Measurements from ENCODE around the gene TSPAN3.

TSPAN3 gene

GRCh38 chr15:77010857-77011256 lies 60.1 kb downstream of the TSPAN3 start:
- Histone ChIP-seq H3K4me2 (ENCODE audit: low read length) (no peak overlapping the region), H3K27me3 (ENCODE audit: control insufficient read depth, low read length) (no peaks in the 10 kb centered on the region), H3K4me1 (ENCODE audit: control insufficient read depth, low read length) (peaks cover 4% of the 10 kb centered on the region; the same call in 1 of the 2 replicates), H3K9me2 (replicated peaks; ENCODE audit: control insufficient read depth, low read length) (no peaks in the 10 kb centered on the region), H3F3A (ENCODE audit: control insufficient read depth, insufficient read depth) (no peaks in the 10 kb centered on the region), H3K4me3 (ENCODE audit: low read length) (no peak overlapping the region), H3K36me3 (ENCODE audit: control insufficient read depth, low read length) (no peaks in the 10 kb centered on the region), H3K27ac (ENCODE audit: low read depth, low read length) (no peak overlapping the region), H3K9me3 (ENCODE audit: control insufficient read depth, insufficient read depth, low read length) (no peaks in the 10 kb centered on the region), H3K79me2 (ENCODE audit: control insufficient read depth, low read length) (no peaks in the 10 kb centered on the region), H4K20me1 (ENCODE audit: control insufficient read depth, insufficient read depth, low read depth, low read length) (peaks cover 4% of the 10 kb centered on the region; the same call in 1 of the 2 replicates)
- TF ChIP-seq, protein P1, sequence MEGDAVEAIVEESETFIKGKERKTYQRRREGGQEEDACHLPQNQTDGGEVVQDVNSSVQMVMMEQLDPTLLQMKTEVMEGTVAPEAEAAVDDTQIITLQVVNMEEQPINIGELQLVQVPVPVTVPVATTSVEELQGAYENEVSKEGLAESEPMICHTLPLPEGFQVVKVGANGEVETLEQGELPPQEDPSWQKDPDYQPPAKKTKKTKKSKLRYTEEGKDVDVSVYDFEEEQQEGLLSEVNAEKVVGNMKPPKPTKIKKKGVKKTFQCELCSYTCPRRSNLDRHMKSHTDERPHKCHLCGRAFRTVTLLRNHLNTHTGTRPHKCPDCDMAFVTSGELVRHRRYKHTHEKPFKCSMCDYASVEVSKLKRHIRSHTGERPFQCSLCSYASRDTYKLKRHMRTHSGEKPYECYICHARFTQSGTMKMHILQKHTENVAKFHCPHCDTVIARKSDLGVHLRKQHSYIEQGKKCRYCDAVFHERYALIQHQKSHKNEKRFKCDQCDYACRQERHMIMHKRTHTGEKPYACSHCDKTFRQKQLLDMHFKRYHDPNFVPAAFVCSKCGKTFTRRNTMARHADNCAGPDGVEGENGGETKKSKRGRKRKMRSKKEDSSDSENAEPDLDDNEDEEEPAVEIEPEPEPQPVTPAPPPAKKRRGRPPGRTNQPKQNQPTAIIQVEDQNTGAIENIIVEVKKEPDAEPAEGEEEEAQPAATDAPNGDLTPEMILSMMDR (IDR thresholded peaks at IDR 0.05; ENCODE audit: low read depth, low read length, poor library complexity, severe bottlenecking) = no peak
- no peak for TF ChIP-seq EZH2phosphoT487 (IDR thresholded peaks at IDR 0.05; ENCODE audit: borderline replicate concordance, low read length)

DNA sequence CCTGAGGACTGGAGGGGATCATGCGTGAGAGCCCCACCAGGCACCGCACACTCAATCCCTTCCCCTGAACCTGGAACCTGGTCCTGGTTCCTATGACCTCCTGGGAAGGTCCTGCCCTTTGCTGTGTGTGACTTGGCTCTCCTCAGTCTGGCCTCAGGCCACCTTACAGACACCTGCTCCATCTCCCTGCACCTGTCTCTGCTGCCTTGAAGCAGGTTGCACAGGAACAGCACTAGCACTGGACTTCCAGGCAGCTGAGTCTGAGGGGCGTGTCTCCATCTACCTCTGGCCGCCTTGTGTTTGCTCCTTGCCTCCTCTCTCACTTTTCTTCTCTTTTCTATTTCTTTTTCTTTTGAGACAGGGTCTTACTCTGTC lies 60.6 kb downstream of the TSPAN3 start:
- TF ChIP-seq, protein P1 (IDR thresholded peaks at IDR 0.05; ENCODE audit: low read depth, low read length, poor library complexity, severe bottlenecking) = no peak
- no peak for TF ChIP-seq EZH2phosphoT487 (IDR thresholded peaks at IDR 0.05; ENCODE audit: borderline replicate concordance, low read length)
- no peaks in the 10 kb centered on the region for H3K36me3 ChIP-seq (ENCODE audit: control insufficient read depth, low read length)

GRCh38 chr15:77009646-77010311 lies 61.1 kb downstream of the TSPAN3 start:
- peaks cover 4% of the 10 kb centered on the region; the same call in 1 of the 2 replicates for H4K20me1 ChIP-seq (ENCODE audit: control insufficient read depth, insufficient read depth, low read depth, low read length)
- H3K36me3 ChIP-seq (ENCODE audit: control insufficient read depth, low read length) = no peaks in the 10 kb centered on the region
- no peaks in the 10 kb centered on the region for H3K9me3 ChIP-seq (ENCODE audit: control insufficient read depth, insufficient read depth, low read length)
- no peaks in the 10 kb centered on the region for H3F3A ChIP-seq (ENCODE audit: control insufficient read depth, insufficient read depth)
- H3K4me2 ChIP-seq (ENCODE audit: low read length) = no peak overlapping the region
- H3K27me3 ChIP-seq (ENCODE audit: control insufficient read depth, low read length) = no peaks in the 10 kb centered on the region
- no peak overlapping the region for H3K4me3 ChIP-seq (ENCODE audit: low read length)
- H3K9me2 ChIP-seq (replicated peaks; ENCODE audit: control insufficient read depth, low read length) = no peaks in the 10 kb centered on the region
- H3K27ac ChIP-seq (ENCODE audit: low read depth, low read length) = no peak overlapping the region
- no peaks in the 10 kb centered on the region for H3K4me1 ChIP-seq (ENCODE audit: control insufficient read depth, low read length)
- TF ChIP-seq, protein P1 (IDR thresholded peaks at IDR 0.05; ENCODE audit: low read depth, low read length, poor library complexity, severe bottlenecking) = no peak
- no peak for TF ChIP-seq EZH2phosphoT487 (IDR thresholded peaks at IDR 0.05; ENCODE audit: borderline replicate concordance, low read length)
- no peaks in the 10 kb centered on the region for H3K79me2 ChIP-seq (ENCODE audit: control insufficient read depth, low read length)

More for the DNA sequence above, 60.6 kb downstream of the TSPAN3 start:
- H3K9me3 ChIP-seq (ENCODE audit: control insufficient read depth, insufficient read depth, low read length) = no peaks in the 10 kb centered on the region
- H3K4me1 ChIP-seq (ENCODE audit: control insufficient read depth, low read length) = no peaks in the 10 kb centered on the region
- no peak overlapping the region for H3K4me2 ChIP-seq (ENCODE audit: low read length)
- H3K9me2 ChIP-seq (replicated peaks; ENCODE audit: control insufficient read depth, low read length) = no peaks in the 10 kb centered on the region
- H4K20me1 ChIP-seq (ENCODE audit: control insufficient read depth, insufficient read depth, low read depth, low read length) = peaks cover 4% of the 10 kb centered on the region; the same call in 1 of the 2 replicates
- no peak overlapping the region for H3K27ac ChIP-seq (ENCODE audit: low read depth, low read length)
- H3K27me3 ChIP-seq (ENCODE audit: control insufficient read depth, low read length) = no peaks in the 10 kb centered on the region
- H3K79me2 ChIP-seq (ENCODE audit: control insufficient read depth, low read length) = no peaks in the 10 kb centered on the region
- no peaks in the 10 kb centered on the region for H3F3A ChIP-seq (ENCODE audit: control insufficient read depth, insufficient read depth)
- no peak overlapping the region for H3K4me3 ChIP-seq (ENCODE audit: low read length)

Data from DOHH2 (cell line).